SK-N-SH (cell line): ENCODE results near the gene RBMS3.

ENCODE experiments used
- CTCF ChIP-seq: fragments of 200-600 bp; sonication (generic); IDR thresholded peaks from 2 replicates; pipeline ENCODE4 v1.6.1; 2017; ENCODE audit warnings: antibody characterized with exemption, mild to moderate bottlenecking, moderate library complexity
- EP300 ChIP-seq, 2 experiments: IDR thresholded peaks; 2 replicates each; pipeline versions ENCODE4 v1.4.0 to v1.6.1; 2012; ENCODE audit warnings: borderline replicate concordance in 1 of 2, low read depth in 1 of 2, low read length in 1 of 2
- EZH2phosphoT487 ChIP-seq: fragments of 200-600 bp; sonication (generic); IDR thresholded peaks from 2 replicates; pipeline ENCODE4 v1.6.1; 2017; ENCODE audit warnings: low read depth, mixed run types, mild to moderate bottlenecking, antibody characterized with exemption, moderate library complexity, borderline replicate concordance
- JUND ChIP-seq: IDR thresholded peaks from 2 replicates; pipeline ENCODE4 v1.4.0; 2012
- MAX ChIP-seq: IDR thresholded peaks from 2 replicates; pipeline ENCODE4 v1.4.0; 2012; ENCODE audit warnings: low read depth
- MEF2A ChIP-seq: IDR thresholded peaks from 2 replicates; pipeline ENCODE4 v1.4.0; 2012; ENCODE audit warnings: low read depth, borderline replicate concordance
- POLR2AphosphoS5 ChIP-seq: IDR thresholded peaks from 2 replicates; pipeline ENCODE4 v1.6.1; 2012; ENCODE audit warnings: low read depth, low read length
- RCOR1 ChIP-seq: fragments of 150-350 bp; IDR thresholded peaks from 2 replicates; pipeline ENCODE4 v1.6.1; 2017; ENCODE audit warnings: antibody characterized with exemption, low read length
- REST ChIP-seq: IDR thresholded peaks from 2 replicates; pipeline ENCODE4 v1.6.1; 2012; ENCODE audit warnings: mild to moderate bottlenecking, low read depth, low read length, moderate library complexity
- RXRA ChIP-seq: IDR thresholded peaks from 2 replicates; pipeline ENCODE4 v1.4.0; 2012; ENCODE audit warnings: low read depth, mild to moderate bottlenecking, borderline replicate concordance
- SIN3A ChIP-seq: IDR thresholded peaks from 2 replicates; pipeline ENCODE4 v1.6.1; 2012; ENCODE audit warnings: low read depth, mild to moderate bottlenecking, low read length, moderate library complexity, borderline replicate concordance
- TAF1 ChIP-seq: IDR thresholded peaks from 2 replicates; pipeline ENCODE4 v1.6.1; 2012; ENCODE audit warnings: low read depth, mild to moderate bottlenecking, low read length, moderate library complexity, borderline replicate concordance
- YY1 ChIP-seq: IDR thresholded peaks from 2 replicates; pipeline ENCODE4 v1.4.0; 2012; ENCODE audit warnings: low read depth, mild to moderate bottlenecking
- ZBTB33 ChIP-seq: IDR thresholded peaks from 2 replicates; pipeline ENCODE4 v1.4.0; 2012; ENCODE audit warnings: low read depth, borderline replicate concordance

- TF ChIP-seq CTCF: no peak
- no peak for TF ChIP-seq RCOR1
- TF ChIP-seq ZBTB33: no peak
- TF ChIP-seq EZH2phosphoT487: no peak
- TF ChIP-seq MAX: no peak
- no peak for TF ChIP-seq TAF1
- TF ChIP-seq JUND: no peak
- no peak for TF ChIP-seq SIN3A
- TF ChIP-seq EP300 (IDR thresholded peaks at IDR 0.05; ENCODE audit: borderline replicate concordance in 1 of 2, low read depth in 1 of 2, low read length in 1 of 2): no peak
- no peak for TF ChIP-seq REST
- TF ChIP-seq YY1: no peak
- no peak for TF ChIP-seq POLR2AphosphoS5
- TF ChIP-seq RXRA: no peak
- no peak for TF ChIP-seq MEF2A
These were observed 661.4 kb downstream of the RBMS3 start for GRCh38 chr3:29942297-29942696.
